Stomach (tissue), 19 donors: ENCODE results near the gene CIROP. TPM values are rescaled to one million over a fixed set of nuclear protein-coding genes. Genes with fewer than 3 reads are reported as not detected.

Experiments
- DNase-seq, 2 donors: peaks; one replicate each; pipeline versions ENCODE4 v3.0.0 to v3.0.0-alpha.2; 2013 to 2019
- H3K27ac ChIP-seq, 5 donors: fragments of 200-600 bp in 4 of 5; sonication (generic) in 4 of 5; one replicate each; pipeline ENCODE4 v1.5.1; 2013 to 2019; ENCODE audit warnings: mild to moderate bottlenecking in 1 of 5, moderate library complexity in 1 of 5
- H3K27me3 ChIP-seq, 3 donors: fragments of 200-600 bp; sonication (generic); one replicate each; pipeline ENCODE4 v1.5.1; 2017 to 2019; ENCODE audit warnings: mixed run types in 1 of 3
- H3K36me3 ChIP-seq, 4 donors: fragments of 200-600 bp; sonication (generic); 1 replicate in 3 of 4; 2 replicates in 1 of 4; pipeline ENCODE4 v1.5.1; 2016 to 2019
- H3K4me1 ChIP-seq, 4 donors: fragments of 200-600 bp; sonication (generic); one replicate each; pipeline ENCODE4 v1.5.1; 2016 to 2019
- H3K4me3 ChIP-seq, 4 donors: fragments of 200-600 bp; sonication (generic) in 3 of 4; one replicate each; pipeline ENCODE4 v1.5.1; 2016 to 2019; ENCODE audit warnings: mild to moderate bottlenecking in 1 of 4
- H3K9me3 ChIP-seq, 4 donors: fragments of 200-600 bp; sonication (generic); one replicate each; pipeline ENCODE4 v1.5.1; 2016 to 2019
- CTCF ChIP-seq, 7 experiments: fragments of 450-650 bp in 4 of 7; fragments of 200-600 bp in 3 of 7; sonication (generic) in 3 of 7; IDR thresholded peaks; one replicate each; pipeline ENCODE4 v1.5.1; 2016 to 2019; ENCODE audit warnings: antibody characterized with exemption in 7 of 7, control low read depth in 2 of 7, mild to moderate bottlenecking in 1 of 7
- EP300 ChIP-seq: sonication (generic); formaldehyde crosslinking; IDR thresholded peaks from one replicate; pipeline ENCODE4 v1.6.1; 2017; ENCODE audit warnings: antibody characterized with exemption
- POLR2A ChIP-seq, 4 donors: fragments of 450-650 bp; IDR thresholded peaks; one replicate each; pipeline ENCODE4 v1.6.1; 2016; ENCODE audit warnings: antibody characterized with exemption in 4 of 4, control low read depth in 2 of 4, mild to moderate bottlenecking in 1 of 4, moderate library complexity in 1 of 4
- POLR2AphosphoS5 ChIP-seq, 3 donors: sonication (generic); formaldehyde crosslinking; IDR thresholded peaks; one replicate each; pipeline ENCODE4 v1.6.1; 2016; ENCODE audit warnings: antibody characterized with exemption in 3 of 3
- WGBS, 5 donors: extraction: QIAGEN DNeasy Blood & Tissue Kit in 3 of 5; methylation state at CpG; one replicate each; pipeline versions ENCODE4 v1.1.5 to v1.1.7; 2013 to 2018; 5-methylcytosine and 5-hydroxymethylcytosine counted together
- intact Hi-C: fragments of 100-400 bp; cut with DNase I; formaldehyde crosslinking; loops from one replicate; pipeline ENCODE4 v1.15.1; 2023; ENCODE audit warnings: low total_unique reads
- long read RNA-seq, 10 donors: transcript quantifications; one replicate each; lab custom pipeline, GENCODE V29; 2026
- polyA plus RNA-seq, 3 donors: library from polyadenylated mRNA; stranded (reverse); fragments of 200-250 nt; gene quantifications; one replicate each; pipeline ENCODE4 v1.2.3, GENCODE V29; 2013
- total RNA-seq, 5 donors: library from RNA; depleted of rRNA; stranded (reverse); fragments of >200 nt; gene quantifications; one replicate each; pipeline versions ENCODE4 v1.1.0 to v1.2.3, GENCODE V29; 2014 to 2016
- donor health status: healthy with polysubstance abuse.
- donor health status: Bipolar disorder and iron deficiency.
- donor health status: healthy.

The CIROP gene
- total RNA-seq (not detected), polyA plus RNA-seq (not detected)
- long read RNA-seq, donor 1: 0 reads
- long read RNA-seq, donor 2: 0 reads
- long read RNA-seq, donor 3: 0 reads
- long read RNA-seq, donor 4: 0 reads
- long read RNA-seq, donor 5: 0 reads
- long read RNA-seq, donor 6: 0 reads
- long read RNA-seq, donor 7: 0 reads
- long read RNA-seq, donor 8: 0 reads
- long read RNA-seq, donor 9: 0 reads
- long read RNA-seq, donor 10: 0 reads

GRCh38 chr14:23104591-23105347, at the start of gene CIROP:
Gene CIROP, minus strand, starts transcription at chr14:23104989. Its CDS starts 69 bp downstream, at chr14:23104920.
- peaks cover under 1 to 11% (median 3%) of the 10 kb centered on the region in 4 donors for H3K4me1 ChIP-seq
- H3K9me3 ChIP-seq: no peaks in the 10 kb centered on the region
- no peaks in the 10 kb centered on the region for H3K36me3 ChIP-seq
- 41 to 61% (median 46%) methylated on average over 11 of the region's 11 CpGs for WGBS, 5 donors
- intact Hi-C loops: no loop called here
- H3K27ac ChIP-seq: no peak within 1 kb of the TSS
- H3K27me3 ChIP-seq: peaks cover 0 to 2% (median 0%) of the 10 kb centered on the region in 3 donors
- no peak for TF ChIP-seq POLR2A (IDR thresholded peaks at IDR 0.05)
- TF ChIP-seq CTCF (IDR thresholded peaks at IDR 0.05): no peak
- TF ChIP-seq EP300: no peak
- no peak for TF ChIP-seq POLR2AphosphoS5 (IDR thresholded peaks at IDR 0.05)
- no peak within 1 kb of the TSS for H3K4me3 ChIP-seq
- DNase-seq: no peak

GRCh38 chr14:23153851-23154796, 49.3 kb upstream of the CIROP start:
- peaks cover 27 to 72% (median 42%) of the 10 kb centered on the region in 4 donors for H3K4me1 ChIP-seq
- intact Hi-C loops: no loop called here
- 15 to 32% (median 20%) methylated on average over 16 to 28 of the region's 28 CpGs for WGBS, 5 donors
- no peaks in the 10 kb centered on the region for H3K27me3 ChIP-seq
- peak; percentile 92 to 97 for DNase-seq
- peak in 1 of 4 donors; percentile 56 for TF ChIP-seq POLR2A (IDR thresholded peaks at IDR 0.05)
- no peak for TF ChIP-seq CTCF (IDR thresholded peaks at IDR 0.05)
- peak; percentile 46 to 85 (median 79) for TF ChIP-seq POLR2AphosphoS5 (IDR thresholded peaks at IDR 0.05)
- TF ChIP-seq EP300: peak; percentile 90
- H3K9me3 ChIP-seq: no peaks in the 10 kb centered on the region
- H3K27ac ChIP-seq: peak overlapping the region; percentile 88 to 94 (median 93)
- H3K36me3 ChIP-seq: peaks cover 0 to 17% (median 6%) of the 10 kb centered on the region in 4 donors
- H3K4me3 ChIP-seq: peak overlapping the region; percentile 27 to 36 (median 32)

GRCh38 chr14:23151342-23151741, 46.6 kb upstream of the CIROP start:
- H3K9me3 ChIP-seq: no peaks in the 10 kb centered on the region
- no peak overlapping the region for H3K4me3 ChIP-seq
- 83 to 95% (median 88%) methylated on average over 2 of the region's 2 CpGs for WGBS, 5 donors
- H3K36me3 ChIP-seq: peaks cover 0 to 9% (median 5%) of the 10 kb centered on the region in 4 donors
- H3K27ac ChIP-seq: peak overlapping the region in 1 of 5 donors; percentile 93
- intact Hi-C loops: no loop called here
- no peak for DNase-seq
- H3K27me3 ChIP-seq: no peaks in the 10 kb centered on the region
- H3K4me1 ChIP-seq: peaks cover 27 to 90% (median 56%) of the 10 kb centered on the region in 4 donors
- no peak for TF ChIP-seq CTCF (IDR thresholded peaks at IDR 0.05)
- TF ChIP-seq POLR2AphosphoS5 (IDR thresholded peaks at IDR 0.05): no peak
- no peak for TF ChIP-seq POLR2A (IDR thresholded peaks at IDR 0.05)
- TF ChIP-seq EP300: no peak

GRCh38 chr14:23149745-23150144, 45.0 kb upstream of the CIROP start:
- Histone ChIP-seq H3K27ac (peak overlapping the region in 1 of 5 donors; percentile 93), H3K9me3 (no peaks in the 10 kb centered on the region), H3K36me3 (peaks cover 0 to 9% (median 5%) of the 10 kb centered on the region in 4 donors), H3K27me3 (no peaks in the 10 kb centered on the region), H3K4me1 (peaks cover 22 to 83% (median 53%) of the 10 kb centered on the region in 4 donors), H3K4me3 (no peak overlapping the region)
- no peak for TF ChIP-seq CTCF (IDR thresholded peaks at IDR 0.05)
- TF ChIP-seq POLR2AphosphoS5 (IDR thresholded peaks at IDR 0.05): no peak
- TF ChIP-seq POLR2A (IDR thresholded peaks at IDR 0.05): no peak
- TF ChIP-seq EP300: no peak
- intact Hi-C loops: no loop called here
- no peak for DNase-seq
